Middle frontal gyrus (tissue), 1 donor: ENCODE results near the gene TLR1.

Source experiments
- DNase-seq: peaks from one replicate; pipeline ENCODE4 v3.0.0-alpha.2; 2015; ENCODE audit warnings: low spot score; ENCODE audit errors: extremely low spot score

TLR1 gene, protein sequence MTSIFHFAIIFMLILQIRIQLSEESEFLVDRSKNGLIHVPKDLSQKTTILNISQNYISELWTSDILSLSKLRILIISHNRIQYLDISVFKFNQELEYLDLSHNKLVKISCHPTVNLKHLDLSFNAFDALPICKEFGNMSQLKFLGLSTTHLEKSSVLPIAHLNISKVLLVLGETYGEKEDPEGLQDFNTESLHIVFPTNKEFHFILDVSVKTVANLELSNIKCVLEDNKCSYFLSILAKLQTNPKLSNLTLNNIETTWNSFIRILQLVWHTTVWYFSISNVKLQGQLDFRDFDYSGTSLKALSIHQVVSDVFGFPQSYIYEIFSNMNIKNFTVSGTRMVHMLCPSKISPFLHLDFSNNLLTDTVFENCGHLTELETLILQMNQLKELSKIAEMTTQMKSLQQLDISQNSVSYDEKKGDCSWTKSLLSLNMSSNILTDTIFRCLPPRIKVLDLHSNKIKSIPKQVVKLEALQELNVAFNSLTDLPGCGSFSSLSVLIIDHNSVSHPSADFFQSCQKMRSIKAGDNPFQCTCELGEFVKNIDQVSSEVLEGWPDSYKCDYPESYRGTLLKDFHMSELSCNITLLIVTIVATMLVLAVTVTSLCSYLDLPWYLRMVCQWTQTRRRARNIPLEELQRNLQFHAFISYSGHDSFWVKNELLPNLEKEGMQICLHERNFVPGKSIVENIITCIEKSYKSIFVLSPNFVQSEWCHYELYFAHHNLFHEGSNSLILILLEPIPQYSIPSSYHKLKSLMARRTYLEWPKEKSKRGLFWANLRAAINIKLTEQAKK

DNA sequence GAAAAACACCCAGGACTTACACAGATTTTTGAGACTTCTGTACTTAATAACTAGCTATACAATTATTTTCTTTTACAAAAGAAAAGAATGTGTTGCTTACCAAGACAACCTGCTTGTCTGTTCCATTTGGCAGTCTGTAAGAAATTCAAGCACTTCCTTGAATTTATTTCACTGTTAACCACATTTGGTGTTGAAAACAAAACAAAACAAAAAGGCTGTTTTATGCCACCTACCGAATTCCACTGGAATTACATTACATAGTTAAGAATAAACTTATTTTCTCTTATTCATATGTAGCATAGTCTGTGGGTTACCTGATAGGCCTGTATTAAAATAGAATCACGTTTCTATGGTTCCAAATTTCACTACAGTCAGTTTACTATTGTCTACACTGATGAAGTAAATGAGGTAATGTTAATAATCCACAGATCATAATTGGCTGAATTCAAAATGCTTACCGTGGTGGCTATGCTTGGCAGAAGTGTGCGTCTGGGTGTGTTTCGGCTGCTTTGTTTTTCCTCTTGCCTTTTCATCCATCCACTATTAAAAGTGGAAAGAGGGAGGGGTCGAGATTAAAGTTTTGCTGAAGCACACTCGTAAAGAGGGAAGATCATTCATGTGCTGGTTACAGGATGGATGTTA, at the start of gene TLR1:
TSS of gene TLR1 (minus strand) at position 138 of the 642 bp plus-strand sequence. CDS start 5,960 bp downstream, outside the sequence.
- DNase-seq = peak; percentile 52

DNA sequence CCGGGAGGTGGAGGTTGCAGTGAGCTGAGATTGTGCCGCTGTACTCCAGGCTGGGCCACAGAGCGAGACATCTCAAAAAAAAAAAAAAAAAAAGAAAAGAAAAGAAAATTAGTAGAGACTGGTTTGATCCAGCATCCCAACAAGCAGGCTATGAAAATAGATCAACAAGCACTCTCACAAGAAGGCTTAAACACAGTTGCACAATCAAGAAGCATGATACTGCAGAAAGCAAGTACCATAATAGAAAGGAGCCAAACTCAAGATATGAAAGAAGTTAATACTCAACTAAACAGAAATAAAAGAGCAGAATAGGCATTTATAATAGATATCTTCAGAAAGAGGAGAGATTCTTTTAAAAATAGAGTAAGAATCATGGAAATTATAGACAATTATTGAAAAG, 41.4 kb upstream of the TLR1 start:
- DNase-seq = no peak

DNA sequence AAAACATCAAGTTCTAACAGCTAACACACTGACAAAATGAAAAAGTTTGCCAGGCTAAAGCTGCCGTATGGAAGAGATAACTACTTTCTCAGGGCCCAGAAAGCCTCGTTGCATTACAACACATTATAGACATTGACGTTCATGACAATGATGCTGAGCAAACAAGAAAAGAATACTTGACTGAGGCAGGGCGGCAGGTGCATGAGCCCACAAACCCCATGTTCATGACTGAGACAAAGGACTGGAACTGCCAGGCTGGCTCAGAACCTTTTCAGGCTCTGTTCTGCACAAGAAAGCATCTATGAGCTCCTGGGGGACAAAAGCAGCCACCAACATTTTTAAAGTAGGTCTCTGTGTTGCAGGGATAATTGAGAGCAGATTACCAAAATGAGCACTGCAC, 38.4 kb upstream of the TLR1 start:
- no peak for DNase-seq

DNA sequence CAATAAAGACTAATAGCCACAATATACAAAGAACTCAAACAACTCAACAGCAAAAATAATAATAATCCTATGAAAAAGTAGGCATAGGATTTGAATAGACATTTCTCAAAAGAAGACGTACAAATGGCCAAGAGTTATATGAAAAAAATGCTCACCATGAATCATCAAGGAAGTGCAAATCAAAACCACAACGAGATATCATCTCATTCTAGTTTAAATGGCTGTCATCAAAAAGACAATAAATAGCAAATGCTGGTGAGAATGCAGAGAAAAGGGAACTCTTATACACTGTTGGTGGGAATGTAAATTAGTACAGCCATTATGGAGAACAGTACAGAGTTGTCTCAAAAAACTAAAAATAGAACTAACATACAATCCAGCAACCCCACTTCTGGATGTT, 33.3 kb upstream of the TLR1 start:
- no peak for DNase-seq

DNA sequence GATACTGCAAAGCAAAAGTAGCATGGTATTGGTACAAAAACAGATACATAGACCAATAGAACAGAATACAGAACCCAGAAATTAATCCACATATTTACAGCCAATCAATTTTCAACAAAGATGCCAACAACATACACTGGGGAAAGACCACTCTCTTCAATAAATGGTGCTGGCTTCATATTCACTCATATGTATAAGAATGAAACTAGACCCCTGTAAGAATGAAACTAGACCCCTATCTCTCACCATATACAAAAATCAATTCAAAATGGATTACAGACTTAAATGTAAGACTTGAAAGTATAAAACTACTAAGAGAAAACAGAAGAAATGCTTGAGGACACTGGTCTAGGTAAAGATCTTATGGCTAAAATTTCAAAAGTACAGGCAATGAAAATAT, 32.7 kb upstream of the TLR1 start:
- DNase-seq = no peak

DNA sequence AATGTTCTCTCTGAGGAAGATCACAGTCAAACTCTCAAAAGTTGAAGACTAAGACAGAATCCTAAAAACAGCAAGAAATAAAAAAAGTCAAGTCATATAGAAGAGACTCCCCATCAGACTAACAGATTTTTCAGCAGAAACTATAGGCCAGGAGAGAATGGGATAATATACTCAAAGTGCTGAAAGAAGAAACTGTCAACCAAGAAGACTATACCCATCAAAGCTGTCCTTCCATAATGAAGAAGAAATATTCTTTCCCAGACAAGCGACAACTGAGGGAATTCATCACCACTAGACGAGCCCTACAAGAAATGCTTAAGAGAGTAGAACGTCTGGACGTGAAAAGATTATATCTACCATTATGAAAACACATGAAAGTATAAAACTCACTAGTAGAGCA, 30.0 kb upstream of the TLR1 start:
- DNase-seq = no peak

DNA sequence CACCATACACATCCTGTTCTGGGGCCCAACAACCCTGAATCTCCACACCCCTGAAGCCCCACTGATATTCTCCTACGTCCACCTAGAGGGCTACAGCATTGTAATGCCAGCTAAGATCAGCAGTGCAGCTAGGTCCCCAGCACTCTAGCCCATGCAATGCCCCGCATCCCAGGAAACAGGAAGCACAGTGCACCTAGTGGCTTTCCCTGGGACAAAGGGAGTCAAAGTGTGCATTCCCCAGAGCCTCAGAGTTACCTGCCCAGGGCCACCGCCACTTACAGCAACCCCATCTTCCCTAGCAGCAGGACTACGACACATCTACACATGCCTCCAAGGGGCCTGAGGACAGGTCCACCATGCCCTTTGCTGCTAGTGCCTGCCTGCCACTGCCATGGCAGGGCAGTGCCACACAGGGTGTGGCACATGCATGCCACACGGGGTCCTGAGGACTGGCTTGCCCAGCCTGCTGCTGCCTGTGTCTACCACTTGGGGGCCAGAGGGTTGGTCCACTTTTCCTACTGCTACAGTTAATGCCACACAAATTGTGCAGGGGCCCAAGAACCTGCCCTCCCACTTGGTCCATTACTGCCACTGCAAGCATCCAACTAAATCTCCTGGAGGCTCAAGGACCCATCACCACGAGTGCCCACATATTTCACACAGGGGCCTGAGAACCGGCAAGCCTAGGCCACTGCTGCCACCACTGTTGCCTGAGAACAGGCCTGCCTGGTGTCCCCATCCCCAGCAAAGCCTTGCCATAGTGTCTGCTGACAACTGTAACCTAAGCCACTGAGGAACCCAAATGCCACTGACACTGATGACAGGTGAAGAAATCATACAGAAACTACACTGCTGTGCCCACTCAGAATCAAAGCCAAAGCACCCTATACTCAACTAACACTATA, 28.3 kb upstream of the TLR1 start:
- no peak for DNase-seq

DNA sequence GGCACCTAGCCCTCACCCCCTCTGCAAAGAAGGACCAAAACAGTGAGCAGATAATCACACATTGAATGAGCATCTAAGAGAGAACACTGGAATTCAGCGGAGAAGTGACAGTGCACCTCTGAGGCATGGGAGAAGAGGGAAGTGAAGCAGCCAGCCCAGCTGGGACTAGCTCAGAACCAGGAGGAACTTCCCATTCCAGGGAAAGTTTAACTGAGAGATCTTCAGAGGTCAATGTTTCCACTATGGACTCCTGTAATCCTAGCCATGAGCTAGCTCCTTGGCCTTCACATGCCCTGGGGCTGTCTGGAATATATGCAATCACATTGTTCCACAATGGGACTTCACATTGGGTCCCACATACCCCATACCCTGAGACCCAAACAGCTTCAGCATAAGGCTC, 27.6 kb upstream of the TLR1 start:
- DNase-seq = no peak

DNA sequence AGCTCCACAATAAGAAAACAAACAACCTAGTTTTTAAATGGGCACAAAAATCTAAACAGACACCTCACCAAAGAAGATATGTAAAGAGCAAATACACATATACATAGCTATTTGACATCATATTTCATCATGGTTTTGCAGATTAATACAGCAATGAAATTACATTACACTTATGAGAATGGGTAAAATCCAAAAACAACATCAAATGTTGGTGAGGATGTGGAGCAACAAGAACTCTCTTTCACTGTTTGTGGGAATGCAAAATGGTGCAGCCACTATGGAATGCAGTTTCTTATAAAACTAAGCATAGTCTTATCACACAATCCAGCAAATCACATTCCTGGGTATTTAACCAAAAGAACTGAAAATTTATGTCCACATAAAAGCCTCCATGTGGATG, 27.1 kb upstream of the TLR1 start:
- DNase-seq = no peak

DNA sequence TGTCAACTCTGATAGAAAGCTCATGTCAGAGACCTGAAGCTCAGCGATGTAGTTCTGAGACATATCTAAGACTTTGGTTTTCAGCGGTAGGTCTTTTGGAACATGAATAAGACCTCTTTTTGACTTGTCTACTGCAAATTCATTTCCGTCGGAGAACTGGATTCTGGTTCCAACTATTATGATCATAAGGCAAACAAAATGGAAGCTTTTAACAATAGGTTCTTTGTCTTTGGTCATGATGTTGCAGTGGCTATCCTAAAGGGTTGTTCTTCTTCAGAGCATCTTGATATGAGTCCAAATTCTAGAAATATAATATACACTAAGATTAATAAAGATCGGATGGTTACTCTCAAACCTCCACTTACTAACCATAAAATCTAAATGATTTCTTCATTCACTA, 24.6 kb upstream of the TLR1 start:
- DNase-seq = no peak

DNA sequence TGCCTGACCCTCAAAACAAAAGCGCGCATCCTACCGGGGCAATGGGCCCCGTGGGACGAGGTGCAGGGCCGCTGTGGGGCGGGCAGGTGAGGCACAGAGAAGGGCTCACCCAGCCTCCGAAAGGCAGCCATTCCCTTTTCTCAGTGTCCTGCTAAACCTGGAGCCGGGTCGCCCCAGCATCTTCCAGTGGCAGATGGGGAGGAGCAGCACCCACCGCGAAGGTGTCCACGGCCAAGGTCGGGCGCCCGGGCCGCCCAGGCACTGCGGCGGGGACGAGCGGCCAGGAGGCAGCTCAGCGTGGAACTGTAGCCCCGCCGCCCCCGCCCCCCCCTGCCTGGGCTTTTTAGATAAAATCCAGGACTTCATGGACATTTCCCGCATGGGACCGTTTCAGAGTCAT, 19.2 kb upstream of the TLR1 start:
- no peak for DNase-seq

DNA sequence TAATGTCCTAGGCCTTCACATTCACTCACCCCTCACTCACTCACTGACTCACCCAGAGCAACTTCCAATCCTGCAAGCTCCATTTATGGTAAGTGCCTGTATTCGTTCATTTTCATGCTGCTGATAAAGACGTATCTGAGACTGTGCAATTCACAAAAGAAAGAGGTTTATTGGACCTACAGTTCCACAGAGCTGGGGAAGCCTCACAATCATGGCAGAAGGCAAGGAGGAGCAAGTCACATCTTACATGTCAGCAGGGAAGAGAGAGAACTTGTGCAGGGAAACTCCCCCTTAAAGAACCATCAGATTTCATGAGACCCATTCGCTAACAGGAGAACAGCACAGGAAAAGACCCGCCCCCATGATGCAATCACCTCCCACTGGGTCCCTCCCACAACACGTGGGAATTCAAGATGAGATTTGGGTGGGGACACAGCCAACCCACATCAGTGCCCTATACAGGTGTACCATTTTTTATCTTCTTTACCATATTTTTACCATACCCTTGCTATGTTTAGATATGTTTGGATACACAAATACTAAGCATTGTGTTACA, 18.2 kb upstream of the TLR1 start:
- DNase-seq = no peak

DNA sequence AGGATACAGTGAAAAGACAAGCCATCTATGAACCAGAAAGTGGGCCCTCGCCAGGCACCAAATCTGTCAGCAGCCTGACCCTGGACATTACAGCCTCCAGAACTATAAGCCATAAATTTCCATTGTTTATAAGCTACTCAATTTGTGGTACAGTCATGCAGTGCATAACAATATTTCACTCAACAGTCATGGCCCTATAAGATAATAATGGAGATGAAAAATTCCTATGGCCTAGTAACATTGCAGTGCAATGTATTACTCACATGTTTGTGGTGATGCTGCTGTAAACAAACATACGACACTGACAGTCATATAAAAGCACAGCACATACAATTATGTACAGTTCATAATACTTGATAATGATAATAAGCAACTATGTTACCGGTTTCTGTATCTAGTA, 17.1 kb upstream of the TLR1 start:
- DNase-seq = no peak

DNA sequence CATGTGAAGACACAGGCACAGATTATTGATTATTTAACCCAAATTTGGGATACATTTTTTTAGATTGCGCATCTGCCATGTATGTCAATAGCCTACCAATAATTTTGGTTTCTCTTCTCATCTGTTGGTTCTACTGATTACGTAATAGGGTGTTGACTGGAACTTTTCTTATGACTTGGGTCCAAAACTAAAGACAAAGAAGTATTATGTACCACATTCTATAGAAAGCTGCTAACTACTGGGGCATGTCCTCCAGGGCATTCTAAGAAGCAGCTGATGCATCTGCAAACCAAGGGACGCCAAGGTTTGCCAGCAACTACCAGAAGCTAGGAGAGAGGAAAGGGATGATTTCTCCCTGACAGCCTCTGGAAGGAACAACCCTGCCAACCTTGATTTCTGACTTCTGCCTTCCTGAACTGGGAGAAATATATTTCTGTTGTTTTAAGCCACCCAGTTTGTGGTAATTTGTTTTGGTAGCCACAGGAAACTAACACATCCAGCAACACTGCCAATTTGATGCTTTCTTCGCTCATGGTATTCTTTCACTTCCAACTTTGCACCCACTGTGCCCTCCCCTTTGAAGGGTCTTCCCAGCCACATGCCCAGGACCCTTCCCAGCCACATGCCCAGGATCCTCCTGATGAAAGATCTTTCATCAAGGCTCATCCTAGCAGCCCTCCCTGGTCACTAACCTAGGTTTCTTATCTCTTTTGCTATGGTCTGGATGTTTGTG, 15.9 kb upstream of the TLR1 start:
- DNase-seq = no peak

DNA sequence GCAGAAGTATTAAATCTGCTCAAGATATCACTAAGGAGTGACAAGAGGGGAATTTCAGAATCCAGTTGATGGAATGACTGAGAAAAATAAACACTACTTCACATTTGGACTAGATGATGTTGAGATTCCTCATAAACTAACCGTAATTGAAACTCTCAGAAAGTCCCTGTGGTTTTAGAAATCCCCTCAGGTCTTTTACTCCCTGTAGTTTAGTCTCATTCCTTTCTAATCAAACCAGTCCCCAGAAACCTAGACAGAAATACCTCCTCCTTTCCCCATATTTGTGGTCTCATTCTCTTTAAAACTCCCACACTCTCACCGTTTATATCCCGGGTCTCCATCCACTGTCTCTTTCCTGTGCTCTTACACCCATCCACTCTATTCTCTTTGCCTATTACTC, 15.0 kb upstream of the TLR1 start:
- DNase-seq = no peak

DNA sequence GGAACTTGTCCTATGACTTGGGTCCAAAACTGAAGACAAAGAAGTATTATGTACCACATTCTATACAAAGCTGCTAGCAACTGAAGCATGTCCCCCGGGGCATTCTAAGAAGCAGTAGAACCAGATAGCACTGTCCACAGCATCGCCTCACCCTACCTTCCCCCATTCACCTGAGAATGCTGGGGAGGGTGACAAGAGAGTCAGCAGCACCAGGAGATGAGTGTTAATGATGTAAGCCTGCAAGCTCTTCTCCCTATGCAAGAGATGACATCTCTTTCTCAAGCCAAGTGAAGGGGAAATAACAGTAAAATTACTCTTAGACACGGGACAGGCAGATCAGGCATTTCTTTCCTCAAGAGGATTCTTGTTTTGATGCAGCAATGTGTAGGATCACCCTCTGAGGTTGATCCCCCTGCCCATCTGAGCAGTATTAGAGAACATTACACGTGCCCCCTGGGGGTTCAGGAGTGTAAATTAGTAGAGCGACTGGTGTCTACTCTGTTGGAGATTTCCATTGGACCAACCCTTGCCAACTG, 13.9 kb upstream of the TLR1 start:
- no peak for DNase-seq

DNA sequence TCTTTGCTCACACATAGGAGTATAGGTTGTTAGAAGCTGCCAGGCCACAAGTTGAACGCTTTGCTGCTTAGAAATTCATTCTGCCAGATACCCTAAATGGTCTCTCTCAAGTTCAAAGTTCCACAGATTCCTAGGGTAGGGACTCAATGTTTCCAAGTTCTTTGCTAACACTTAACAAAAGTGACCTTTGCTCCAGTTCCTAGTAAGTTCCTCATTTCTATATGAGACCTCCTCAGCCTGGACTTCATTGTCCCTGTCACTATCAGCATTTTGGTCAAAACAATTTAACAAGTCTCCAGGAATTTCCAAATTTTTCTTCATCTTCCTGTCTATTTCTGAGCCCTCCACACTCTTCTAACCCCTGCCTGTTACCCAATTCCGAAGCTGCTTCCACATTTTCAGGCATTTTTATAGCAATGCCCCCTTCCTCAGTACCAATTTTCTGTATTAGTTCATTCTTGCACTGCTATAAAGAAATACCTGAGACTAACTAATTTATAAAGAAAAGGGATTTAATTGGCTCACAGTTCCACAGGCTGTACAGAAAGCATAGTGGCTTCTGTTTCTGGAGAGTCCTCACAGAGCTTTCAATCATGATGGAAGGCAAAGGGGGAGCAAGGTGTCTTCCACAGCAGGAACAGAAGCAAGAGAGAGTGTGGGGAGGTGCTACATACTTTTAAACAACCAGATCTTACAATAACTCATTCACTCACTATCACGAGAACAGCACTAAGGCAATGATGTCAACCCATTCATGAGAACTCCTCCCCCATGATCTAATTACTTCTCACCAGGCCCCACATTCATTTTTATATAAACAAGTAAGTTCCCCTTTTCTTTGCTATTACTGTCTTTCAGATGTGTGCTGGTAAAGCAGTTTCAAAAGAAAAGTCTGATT, 11.5 kb upstream of the TLR1 start:
- no peak for DNase-seq

DNA sequence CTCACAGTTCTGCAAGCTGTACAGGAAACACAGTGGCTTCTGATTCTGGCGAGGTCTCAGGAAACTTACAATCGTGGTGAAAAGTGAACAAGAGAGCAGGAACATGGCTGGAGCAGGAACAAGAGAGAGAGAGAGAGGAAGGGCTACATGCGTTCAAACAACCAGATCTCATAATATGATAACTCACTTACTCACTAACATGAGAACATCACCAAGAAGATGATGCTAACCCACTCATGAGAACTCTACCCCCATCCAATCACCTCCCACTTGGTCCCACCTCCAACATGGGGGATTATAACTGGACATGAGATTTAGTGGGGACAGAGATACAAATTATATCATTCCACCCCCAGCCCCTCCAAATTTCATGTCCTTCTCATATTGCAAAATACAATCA, 9.8 kb upstream of the TLR1 start:
- DNase-seq = no peak

DNA sequence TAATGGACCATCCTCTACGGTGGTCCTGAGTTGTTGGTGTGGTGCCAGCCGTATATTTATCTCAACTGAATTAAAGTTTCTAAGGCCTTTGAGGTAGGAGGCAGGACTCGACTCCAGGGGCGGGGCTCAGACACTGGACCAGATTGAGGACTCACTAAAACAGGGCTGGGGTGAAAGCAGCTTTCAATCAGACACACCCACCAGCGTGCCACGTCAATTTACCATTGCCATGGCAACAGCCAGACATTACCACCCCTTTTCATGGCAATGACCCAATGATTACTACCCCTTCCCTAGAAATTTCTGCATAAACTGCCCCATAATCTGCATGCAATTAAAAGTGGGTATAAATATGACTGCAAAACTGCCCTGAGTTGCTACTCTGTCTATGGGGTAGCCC, 6.7 kb upstream of the TLR1 start:
- DNase-seq = no peak
